Upper lobe of left lung (tissue), 6 donors: ENCODE measurements around the gene CACFD1. TPM values are rescaled to one million over a fixed set of nuclear protein-coding genes. Genes with fewer than 3 reads are reported as not detected.

ENCODE experiments used
- ATAC-seq, 2 donors: fragments of 200-7000 bp; cut with Tn5 transposase; one replicate each; pipeline ENCODE4 v1.9.1; 2022; ENCODE audit warnings: mild to moderate bottlenecking in 2 of 2, moderate library complexity in 2 of 2; ENCODE audit not compliant: low FRiP score in 2 of 2
- DNase-seq, 2 donors: peaks; one replicate each; pipeline ENCODE4 v3.0.0-alpha.2; 2019 to 2020
- H3K27ac ChIP-seq, 4 donors: fragments of 200-600 bp; sonication (generic); one replicate each; pipeline ENCODE4 v1.5.1; 2016 to 2019
- H3K27me3 ChIP-seq, 4 donors: fragments of 200-600 bp; sonication (generic); one replicate each; pipeline ENCODE4 v1.5.1; 2017 to 2019
- H3K36me3 ChIP-seq, 4 donors: fragments of 200-600 bp; sonication (generic); one replicate each; pipeline ENCODE4 v1.5.1; 2016 to 2019
- H3K4me1 ChIP-seq, 4 donors: fragments of 200-600 bp; sonication (generic); one replicate each; pipeline ENCODE4 v1.5.1; 2018 to 2019
- H3K4me3 ChIP-seq, 4 donors: fragments of 200-600 bp; sonication (generic); one replicate each; pipeline ENCODE4 v1.5.1; 2017 to 2019; ENCODE audit warnings: mild to moderate bottlenecking in 2 of 4, moderate library complexity in 1 of 4
- H3K9me3 ChIP-seq, 4 donors: fragments of 200-600 bp; sonication (generic); one replicate each; pipeline ENCODE4 v1.5.1; 2018 to 2019
- CTCF ChIP-seq, 6 experiments: fragments of 450-650 bp in 4 of 6; fragments of 200-600 bp in 2 of 6; sonication (generic) in 2 of 6; IDR thresholded peaks; one replicate each; pipeline ENCODE4 v1.5.1; 2016 to 2019; ENCODE audit warnings: antibody characterized with exemption in 6 of 6
- EP300 ChIP-seq, 4 donors: sonication (generic); formaldehyde crosslinking; IDR thresholded peaks; one replicate each; pipeline ENCODE4 v1.5.1; 2017; ENCODE audit warnings: antibody characterized with exemption in 4 of 4, control low read depth in 2 of 4
- POLR2A ChIP-seq, 4 donors: fragments of 450-650 bp; IDR thresholded peaks; one replicate each; pipeline ENCODE4 v1.5.1; 2016 to 2017; ENCODE audit warnings: antibody characterized with exemption in 4 of 4, mild to moderate bottlenecking in 2 of 4
- POLR2AphosphoS5 ChIP-seq, 2 donors: sonication (generic); formaldehyde crosslinking; IDR thresholded peaks; one replicate each; pipeline ENCODE4 v1.5.1; 2017; ENCODE audit warnings: antibody characterized with exemption in 2 of 2
- WGBS, 2 donors: methylation state at CpG; one replicate each; pipeline ENCODE4 v1.1.5; 2017 to 2018; 5-methylcytosine and 5-hydroxymethylcytosine counted together
- total RNA-seq, 6 donors: library from RNA; depleted of rRNA in 4 of 6; stranded (reverse); fragments of >200 nt in 4 of 6; gene quantifications; one replicate each; pipeline versions ENCODE4 v1.1.0 to v1.2.1, GENCODE V29; 2016 to 2021
- donor health status: DM: no; HTN: no; CAD: no; lungs with moderate emphysema.
- donor health status: DM: no; HTN: yes; CAD: no; lungs with severe emphysema.

CACFD1 gene
- total RNA-seq, 6 donors from 2014 or later, result 31.1 to 52.8 (median 38.5) TPM

GRCh38 chr9:133514460-133515239, 54.9 kb downstream of the CACFD1 start:
- DNase-seq, result peak in 1 of 2 donors; percentile 69
- Histone ChIP-seq H3K27me3 (peaks cover 0 to 3% (median 0%) of the 10 kb centered on the region in 4 donors), H3K9me3 (no peaks in the 10 kb centered on the region), H3K4me3 (no peak overlapping the region), H3K4me1 (peaks cover 9 to 13% (median 10%) of the 10 kb centered on the region in 4 donors), H3K27ac (peak overlapping the region in 1 of 4 donors; percentile 49), H3K36me3 (no peaks in the 10 kb centered on the region)
- ATAC-seq, result peak in 1 of 2 donors; percentile 55
- TF ChIP-seq POLR2AphosphoS5 (IDR thresholded peaks at IDR 0.05), result no peak
- TF ChIP-seq EP300 (IDR thresholded peaks at IDR 0.05), result no peak
- no peak for TF ChIP-seq CTCF (IDR thresholded peaks at IDR 0.05)
- no peak for TF ChIP-seq POLR2A (IDR thresholded peaks at IDR 0.05)
- WGBS, 2 donors, result 58 to 61% methylated on average over 5 to 14 of the region's 14 CpGs

- ATAC-seq (no peak), DNase-seq (peak in 1 of 2 donors; percentile 55)
- Histone ChIP-seq H3K4me3 (no peak overlapping the region), H3K27me3 (peaks cover 0 to 3% (median 0%) of the 10 kb centered on the region in 4 donors), H3K4me1 (peaks cover 4 to 10% (median 5%) of the 10 kb centered on the region in 4 donors), H3K36me3 (no peaks in the 10 kb centered on the region), H3K27ac (no peak overlapping the region), H3K9me3 (no peaks in the 10 kb centered on the region)
- WGBS, 2 donors, result 92 to 94% methylated on average over 8 to 10 of the region's 10 CpGs
- TF ChIP-seq POLR2A (IDR thresholded peaks at IDR 0.05) (no peak), CTCF (IDR thresholded peaks at IDR 0.05) (no peak), POLR2AphosphoS5 (IDR thresholded peaks at IDR 0.05) (no peak), EP300 (IDR thresholded peaks at IDR 0.05) (no peak)
Measured at GRCh38 chr9:133515240-133515610, 55.4 kb downstream of the CACFD1 start.

- peaks cover 4 to 10% (median 5%) of the 10 kb centered on the region in 4 donors for H3K4me1 ChIP-seq
- H3K36me3 ChIP-seq, result no peaks in the 10 kb centered on the region
- no peak for DNase-seq
- TF ChIP-seq POLR2AphosphoS5 (IDR thresholded peaks at IDR 0.05) (no peak), CTCF (IDR thresholded peaks at IDR 0.05) (no peak), POLR2A (IDR thresholded peaks at IDR 0.05) (no peak), EP300 (IDR thresholded peaks at IDR 0.05) (no peak)
- no peak for ATAC-seq
- no peak overlapping the region for H3K27ac ChIP-seq
- no peaks in the 10 kb centered on the region for H3K9me3 ChIP-seq
- 89 to 93% methylated on average over 11 to 14 of the region's 17 CpGs for WGBS, 2 donors
- no peak overlapping the region for H3K4me3 ChIP-seq
- H3K27me3 ChIP-seq, result peaks cover 0 to 3% (median 0%) of the 10 kb centered on the region in 4 donors
Measured at GRCh38 chr9:133515615-133516255, 56.0 kb downstream of the CACFD1 start.

GRCh38 chr9:133516256-133516960, 56.6 kb downstream of the CACFD1 start:
- ATAC-seq (no peak), DNase-seq (peak in 1 of 2 donors; percentile 10)
- no peak for TF ChIP-seq CTCF (IDR thresholded peaks at IDR 0.05)
- TF ChIP-seq POLR2AphosphoS5 (IDR thresholded peaks at IDR 0.05), result no peak
- TF ChIP-seq POLR2A (IDR thresholded peaks at IDR 0.05), result no peak
- TF ChIP-seq EP300 (IDR thresholded peaks at IDR 0.05), result no peak
- Histone ChIP-seq H3K4me1 (peaks cover 4 to 10% (median 5%) of the 10 kb centered on the region in 4 donors), H3K36me3 (no peaks in the 10 kb centered on the region), H3K4me3 (no peak overlapping the region), H3K27ac (no peak overlapping the region), H3K9me3 (no peaks in the 10 kb centered on the region), H3K27me3 (peaks cover 0 to 3% (median 0%) of the 10 kb centered on the region in 4 donors)
- 77 to 79% methylated on average over 10 to 11 of the region's 11 CpGs for WGBS, 2 donors
